Suprapubic skin (tissue), 4 donors: ENCODE data around the gene KRTAP4-3. TPM values are rescaled to one million over a fixed set of nuclear protein-coding genes. Genes with fewer than 3 reads are reported as not detected.
"Not testable (repeated sequence)": the region's sequence is repeated elsewhere in the genome, so short reads cannot be mapped to it uniquely, and the experiment has no call there.

Source experiments
- DNase-seq, 2 donors: peaks; one replicate each; pipeline ENCODE4 v3.0.0-alpha.2; 2019; ENCODE audit warnings: low spot score in 2 of 2
- H3K27ac ChIP-seq: fragments of 200-600 bp; sonication (generic); one replicate; pipeline ENCODE4 v1.5.1; 2019
- H3K27me3 ChIP-seq: fragments of 200-600 bp; sonication (generic); one replicate; pipeline ENCODE4 v1.5.1; 2019
- H3K36me3 ChIP-seq: fragments of 200-600 bp; sonication (generic); one replicate; pipeline ENCODE4 v1.5.1; 2019
- H3K4me1 ChIP-seq: fragments of 200-600 bp; sonication (generic); one replicate; pipeline ENCODE4 v1.5.1; 2019
- H3K4me3 ChIP-seq: fragments of 200-600 bp; sonication (generic); one replicate; pipeline ENCODE4 v1.5.1; 2019; ENCODE audit warnings: mild to moderate bottlenecking
- H3K9me3 ChIP-seq: fragments of 200-600 bp; sonication (generic); one replicate; pipeline ENCODE4 v1.5.1; 2019
- EP300 ChIP-seq: sonication (generic); formaldehyde crosslinking; IDR thresholded peaks from one replicate; pipeline ENCODE4 v1.6.1; 2017; ENCODE audit warnings: antibody characterized with exemption
- POLR2A ChIP-seq, 2 donors: fragments of 450-650 bp; IDR thresholded peaks; one replicate each; pipeline ENCODE4 v1.6.1; 2017; ENCODE audit warnings: antibody characterized with exemption in 2 of 2, mild to moderate bottlenecking in 2 of 2, moderate library complexity in 2 of 2
- POLR2AphosphoS5 ChIP-seq, 3 donors: sonication (generic); formaldehyde crosslinking; IDR thresholded peaks; one replicate each; pipeline ENCODE4 v1.6.1; 2017; ENCODE audit warnings: antibody characterized with exemption in 3 of 3
- WGBS: methylation state at CpG from one replicate; pipeline ENCODE4 v1.1.5; 2018; 5-methylcytosine and 5-hydroxymethylcytosine counted together
- total RNA-seq, 4 donors: library from RNA; depleted of rRNA; stranded (reverse); fragments of >200 nt; gene quantifications; one replicate each; pipeline ENCODE4 v1.1.0, GENCODE V29; 2016
- TF ChIP-seq, protein P1 (sequence below), 2 donors: fragments of 200-600 bp in 1 of 2; fragments of 450-650 bp in 1 of 2; sonication (generic) in 1 of 2; IDR thresholded peaks; one replicate each; pipeline ENCODE4 v1.5.1; 2016 to 2019; ENCODE audit warnings: antibody characterized with exemption in 2 of 2, mild to moderate bottlenecking in 1 of 2, moderate library complexity in 1 of 2

The KRTAP4-3 gene
- total RNA-seq, 4 donors from 2014 or later = 9.0 to 35.4 (median 16.4) TPM; not detected in 1

DNA sequence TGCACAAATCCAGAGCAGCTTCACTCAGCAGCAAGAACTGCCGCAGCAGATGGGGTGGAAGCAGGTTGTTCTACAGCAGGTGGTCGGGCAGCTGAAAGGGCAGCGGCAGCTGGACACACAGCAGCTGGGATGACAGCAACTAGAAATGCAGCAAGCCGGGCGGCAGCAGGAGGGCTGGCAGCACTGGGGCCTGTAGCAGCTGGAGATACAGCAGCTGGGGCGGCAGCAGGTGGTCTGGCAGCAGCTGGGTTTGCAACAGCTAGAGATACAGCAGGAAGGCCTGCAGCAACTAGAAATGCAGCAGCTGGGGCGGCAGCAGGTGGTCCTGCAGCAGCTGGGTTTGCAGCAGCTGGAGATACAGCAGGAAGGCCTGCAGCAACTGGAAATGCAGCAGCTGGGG is 460 bp downstream of the KRTAP4-3 start:
- Histone ChIP-seq H3K36me3 (no peaks in the 10 kb centered on the region), H3K4me1 (no peaks in the 10 kb centered on the region), H3K27ac (no peak overlapping the region), H3K9me3 (no peaks in the 10 kb centered on the region), H3K27me3 (no peaks in the 10 kb centered on the region), H3K4me3 (no peak overlapping the region)
- no peak for TF ChIP-seq POLR2A (IDR thresholded peaks at IDR 0.05)
- TF ChIP-seq EP300 = no peak
- TF ChIP-seq POLR2AphosphoS5 (IDR thresholded peaks at IDR 0.05) = no peak
- TF ChIP-seq, protein P1, sequence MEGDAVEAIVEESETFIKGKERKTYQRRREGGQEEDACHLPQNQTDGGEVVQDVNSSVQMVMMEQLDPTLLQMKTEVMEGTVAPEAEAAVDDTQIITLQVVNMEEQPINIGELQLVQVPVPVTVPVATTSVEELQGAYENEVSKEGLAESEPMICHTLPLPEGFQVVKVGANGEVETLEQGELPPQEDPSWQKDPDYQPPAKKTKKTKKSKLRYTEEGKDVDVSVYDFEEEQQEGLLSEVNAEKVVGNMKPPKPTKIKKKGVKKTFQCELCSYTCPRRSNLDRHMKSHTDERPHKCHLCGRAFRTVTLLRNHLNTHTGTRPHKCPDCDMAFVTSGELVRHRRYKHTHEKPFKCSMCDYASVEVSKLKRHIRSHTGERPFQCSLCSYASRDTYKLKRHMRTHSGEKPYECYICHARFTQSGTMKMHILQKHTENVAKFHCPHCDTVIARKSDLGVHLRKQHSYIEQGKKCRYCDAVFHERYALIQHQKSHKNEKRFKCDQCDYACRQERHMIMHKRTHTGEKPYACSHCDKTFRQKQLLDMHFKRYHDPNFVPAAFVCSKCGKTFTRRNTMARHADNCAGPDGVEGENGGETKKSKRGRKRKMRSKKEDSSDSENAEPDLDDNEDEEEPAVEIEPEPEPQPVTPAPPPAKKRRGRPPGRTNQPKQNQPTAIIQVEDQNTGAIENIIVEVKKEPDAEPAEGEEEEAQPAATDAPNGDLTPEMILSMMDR (IDR thresholded peaks at IDR 0.05) = no peak
- WGBS = 73% methylated on average over 7 of the region's 7 CpGs
- no peak for DNase-seq

DNA sequence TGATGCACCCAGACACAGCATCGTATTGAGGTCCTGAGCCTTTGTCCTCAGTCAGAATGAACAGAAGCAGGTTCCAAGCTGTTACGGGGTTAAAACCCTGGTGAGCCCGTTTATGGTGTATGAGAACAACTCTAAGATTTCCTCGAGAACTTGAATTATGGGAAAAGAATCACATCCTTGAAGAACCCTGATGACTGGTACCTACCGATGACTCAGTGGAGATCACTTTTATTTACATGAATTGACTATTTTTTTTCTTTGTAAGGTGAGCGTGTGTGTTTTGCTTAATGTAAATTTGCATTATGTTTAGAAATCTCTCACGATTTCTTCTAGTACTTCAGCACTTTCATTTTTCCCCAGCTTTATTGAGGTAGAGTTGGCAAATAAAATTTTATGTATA is 4.2 kb downstream of the KRTAP4-3 start:
- TF ChIP-seq, protein P1 (IDR thresholded peaks at IDR 0.05) = no peak
- no peak for TF ChIP-seq POLR2AphosphoS5 (IDR thresholded peaks at IDR 0.05)
- no peak for TF ChIP-seq EP300
- TF ChIP-seq POLR2A (IDR thresholded peaks at IDR 0.05) = no peak
- WGBS = 74% methylated on average over 7 of the region's 7 CpGs
- Histone ChIP-seq H3K9me3 (no peaks in the 10 kb centered on the region), H3K27me3 (peaks cover 12% of the 10 kb centered on the region), H3K27ac (no peak overlapping the region), H3K4me3 (no peak overlapping the region), H3K36me3 (no peaks in the 10 kb centered on the region), H3K4me1 (no peaks in the 10 kb centered on the region)
- no peak for DNase-seq

DNA sequence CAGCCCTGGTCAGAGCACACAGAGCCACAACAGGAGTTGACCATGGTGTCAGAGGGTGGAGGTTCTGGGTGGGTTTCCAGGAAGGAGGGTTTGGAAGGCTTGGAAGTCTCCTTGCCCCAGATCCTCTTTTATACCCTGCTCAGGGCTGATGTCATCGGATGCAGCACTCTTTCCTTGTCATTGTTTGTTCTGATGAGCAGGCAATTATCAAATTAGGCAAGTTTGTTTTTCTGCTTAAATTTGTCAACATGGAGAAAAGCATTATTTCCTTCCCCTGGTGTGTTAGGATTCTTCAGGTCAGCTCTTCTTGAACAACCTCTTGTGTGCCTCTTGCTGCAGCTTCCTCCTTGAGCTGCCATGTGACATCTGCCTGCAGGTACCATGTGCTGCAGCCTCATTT is 7.4 kb downstream of the KRTAP4-3 start, which contains the start of gene KRTAP4-4:
KRTAP4-4 (minus strand) TSS at position 101 of the 400 bp plus-strand sequence; CDS start at position 44, 57 bp downstream.
- 76% methylated on average over 1 of the region's 1 CpG for WGBS
- Histone ChIP-seq H3K4me3 (no peak within 1 kb of the TSS), H3K36me3 (no peaks in the 10 kb centered on the region), H3K9me3 (no peaks in the 10 kb centered on the region), H3K4me1 (no peaks in the 10 kb centered on the region), H3K27ac (no peak within 1 kb of the TSS), H3K27me3 (peaks cover 16% of the 10 kb centered on the region)
- TF ChIP-seq EP300 = no peak
- TF ChIP-seq POLR2AphosphoS5 (IDR thresholded peaks at IDR 0.05) = no peak
- TF ChIP-seq POLR2A (IDR thresholded peaks at IDR 0.05) = no peak
- TF ChIP-seq, protein P1 (IDR thresholded peaks at IDR 0.05) = no peak
- DNase-seq = no peak

DNA sequence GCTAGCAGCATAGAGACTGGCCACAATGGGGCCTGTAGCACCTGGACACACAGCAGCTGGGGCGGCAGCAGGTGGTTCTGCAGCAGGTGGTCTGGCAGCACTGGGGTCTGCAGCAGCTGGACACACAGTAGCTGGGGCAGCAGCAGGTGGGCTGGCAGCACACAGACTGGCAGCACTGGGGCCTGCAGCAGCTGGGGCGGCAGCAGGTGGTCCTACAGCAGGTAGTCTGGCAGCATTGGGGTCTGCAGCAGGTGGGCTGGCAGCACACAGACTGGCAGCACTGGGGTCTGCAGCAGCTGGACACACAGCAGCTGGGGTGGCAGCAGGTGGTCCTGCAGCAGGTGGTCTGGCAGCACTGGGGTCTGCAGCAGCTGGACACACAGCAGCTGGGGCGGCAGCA is 7.8 kb downstream of the KRTAP4-3 start:
- WGBS = no CpG with 5 or more reads among the region's 3 CpGs

DNA sequence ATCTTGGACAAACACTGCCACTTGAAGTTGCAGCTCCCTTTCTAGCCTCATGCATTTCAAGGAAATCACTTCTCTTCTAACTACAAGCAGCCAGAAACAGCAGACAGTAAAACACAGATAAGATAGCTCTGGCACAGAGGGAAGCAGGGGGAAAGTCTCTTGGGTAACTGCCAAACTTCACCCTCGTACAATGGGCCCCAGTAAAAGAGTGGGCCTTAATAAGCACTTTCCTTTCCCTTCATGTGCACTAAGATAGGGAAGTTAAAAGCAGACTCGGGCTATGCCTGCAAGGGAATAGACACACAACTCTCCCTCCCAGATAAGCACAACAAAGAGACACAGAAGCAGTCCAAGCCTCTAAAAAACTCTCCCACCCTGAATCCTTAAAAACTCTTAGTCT is 14.2 kb downstream of the KRTAP4-3 start:
- TF ChIP-seq EP300 (no peak), POLR2A (IDR thresholded peaks at IDR 0.05) (no peak), POLR2AphosphoS5 (IDR thresholded peaks at IDR 0.05) (no peak)
- TF ChIP-seq, protein P1 (IDR thresholded peaks at IDR 0.05) = no peak
- WGBS = 42% methylated on average over 2 of the region's 2 CpGs
- H3K4me3 ChIP-seq = no peak overlapping the region
- H3K27me3 ChIP-seq = peaks cover 3% of the 10 kb centered on the region
- H3K9me3 ChIP-seq = no peaks in the 10 kb centered on the region
- no peak for DNase-seq
- H3K27ac ChIP-seq = no peak overlapping the region
- no peaks in the 10 kb centered on the region for H3K36me3 ChIP-seq
- no peaks in the 10 kb centered on the region for H3K4me1 ChIP-seq

More for the DNA sequence above, 7.8 kb downstream of the KRTAP4-3 start:
- not testable (repeated sequence) for H3K9me3 ChIP-seq, H3K27ac ChIP-seq, H3K4me1 ChIP-seq, DNase-seq, H3K4me3 ChIP-seq, H3K36me3 ChIP-seq
- peaks cover 16% of the 10 kb centered on the region for H3K27me3 ChIP-seq

DNA sequence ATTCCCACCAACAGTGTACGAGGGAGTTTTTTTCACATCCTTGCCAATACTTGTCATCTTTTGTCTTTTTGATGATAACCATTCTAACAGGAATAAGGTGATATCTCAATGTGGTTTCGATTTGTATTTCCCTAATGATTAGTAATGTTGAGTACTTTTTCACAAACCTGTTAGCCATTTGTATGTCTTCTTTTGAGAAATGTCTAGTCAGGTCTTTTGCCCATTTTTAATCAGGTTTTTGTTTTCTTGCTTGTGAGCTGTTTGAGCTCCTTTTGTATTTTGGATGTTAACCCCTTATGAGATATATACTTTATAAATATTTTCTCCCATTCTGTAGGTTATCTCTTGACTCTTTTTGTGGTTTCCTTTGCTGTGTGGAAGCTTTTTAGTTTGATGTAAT is 16.5 kb downstream of the KRTAP4-3 start:
- no peaks in the 10 kb centered on the region for H3K9me3 ChIP-seq
- H3K27me3 ChIP-seq = no peaks in the 10 kb centered on the region
- no peaks in the 10 kb centered on the region for H3K4me1 ChIP-seq
- H3K4me3 ChIP-seq = no peak overlapping the region
- no peaks in the 10 kb centered on the region for H3K36me3 ChIP-seq
- WGBS = 72% methylated on average over 2 of the region's 2 CpGs
- TF ChIP-seq, protein P1 (IDR thresholded peaks at IDR 0.05) = no peak
- no peak for TF ChIP-seq POLR2AphosphoS5 (IDR thresholded peaks at IDR 0.05)
- TF ChIP-seq POLR2A (IDR thresholded peaks at IDR 0.05) = no peak
- TF ChIP-seq EP300 = no peak
- no peak overlapping the region for H3K27ac ChIP-seq
- DNase-seq = no peak
